Suprapubic skin (tissue), 3 donors: ENCODE results near the gene CIRBP.

Experiments
- EP300 ChIP-seq: sonication (generic); formaldehyde crosslinking; IDR thresholded peaks from one replicate; pipeline ENCODE4 v1.6.1; 2017; ENCODE audit warnings: antibody characterized with exemption
- POLR2A ChIP-seq, 2 donors: fragments of 450-650 bp; IDR thresholded peaks; one replicate each; pipeline ENCODE4 v1.6.1; 2017; ENCODE audit warnings: antibody characterized with exemption in 2 of 2, mild to moderate bottlenecking in 2 of 2, moderate library complexity in 2 of 2
- TF ChIP-seq, protein P1 (sequence below), 2 donors: fragments of 200-600 bp in 1 of 2; fragments of 450-650 bp in 1 of 2; sonication (generic) in 1 of 2; IDR thresholded peaks; one replicate each; pipeline ENCODE4 v1.5.1; 2016 to 2019; ENCODE audit warnings: antibody characterized with exemption in 2 of 2, mild to moderate bottlenecking in 1 of 2, moderate library complexity in 1 of 2

DNA sequence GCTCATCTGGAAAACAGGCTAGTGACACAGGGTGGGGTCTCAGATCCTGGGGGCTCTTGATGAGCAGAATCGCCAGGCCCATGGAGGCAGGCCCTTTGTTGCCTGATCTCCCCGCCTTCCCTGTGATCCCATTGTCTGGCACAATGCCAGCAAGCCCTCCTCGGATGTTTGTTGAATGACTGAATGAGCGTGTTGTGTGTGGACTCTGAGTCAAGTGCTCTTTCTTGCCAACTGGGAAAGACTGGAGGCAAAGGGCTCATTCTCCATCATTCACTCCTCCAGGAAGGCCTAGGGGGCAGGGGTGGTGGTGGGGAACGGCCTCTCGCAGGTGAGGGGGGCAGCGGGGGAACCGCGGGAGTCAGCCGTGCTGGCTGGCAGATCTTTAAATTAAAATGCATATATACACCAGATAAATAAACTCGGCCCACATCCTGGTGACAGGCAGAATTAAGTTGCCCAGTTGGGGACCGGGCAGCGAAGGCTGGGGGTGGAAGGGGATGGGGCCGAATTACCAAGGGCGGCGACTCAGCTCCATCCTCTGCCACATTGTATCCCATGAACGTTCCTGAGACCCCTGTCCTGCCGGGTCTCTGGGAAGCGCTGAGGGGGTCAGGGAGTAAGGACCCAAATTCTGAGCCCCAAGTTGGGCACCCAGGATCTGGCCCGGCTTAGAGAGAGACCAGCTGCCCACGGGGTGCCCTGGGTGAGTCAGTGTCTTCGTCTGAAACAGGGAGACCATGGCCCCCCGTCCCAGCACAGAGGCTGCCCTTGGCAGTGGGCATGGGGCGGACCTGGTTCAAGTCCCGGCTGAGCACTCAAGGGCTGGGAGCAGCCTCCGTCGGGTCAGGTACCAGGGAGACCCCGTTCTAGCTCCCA is 41.1 kb downstream of the CIRBP start:
- TF ChIP-seq POLR2A (IDR thresholded peaks at IDR 0.05) (no peak), EP300 (no peak)
- TF ChIP-seq, protein P1, sequence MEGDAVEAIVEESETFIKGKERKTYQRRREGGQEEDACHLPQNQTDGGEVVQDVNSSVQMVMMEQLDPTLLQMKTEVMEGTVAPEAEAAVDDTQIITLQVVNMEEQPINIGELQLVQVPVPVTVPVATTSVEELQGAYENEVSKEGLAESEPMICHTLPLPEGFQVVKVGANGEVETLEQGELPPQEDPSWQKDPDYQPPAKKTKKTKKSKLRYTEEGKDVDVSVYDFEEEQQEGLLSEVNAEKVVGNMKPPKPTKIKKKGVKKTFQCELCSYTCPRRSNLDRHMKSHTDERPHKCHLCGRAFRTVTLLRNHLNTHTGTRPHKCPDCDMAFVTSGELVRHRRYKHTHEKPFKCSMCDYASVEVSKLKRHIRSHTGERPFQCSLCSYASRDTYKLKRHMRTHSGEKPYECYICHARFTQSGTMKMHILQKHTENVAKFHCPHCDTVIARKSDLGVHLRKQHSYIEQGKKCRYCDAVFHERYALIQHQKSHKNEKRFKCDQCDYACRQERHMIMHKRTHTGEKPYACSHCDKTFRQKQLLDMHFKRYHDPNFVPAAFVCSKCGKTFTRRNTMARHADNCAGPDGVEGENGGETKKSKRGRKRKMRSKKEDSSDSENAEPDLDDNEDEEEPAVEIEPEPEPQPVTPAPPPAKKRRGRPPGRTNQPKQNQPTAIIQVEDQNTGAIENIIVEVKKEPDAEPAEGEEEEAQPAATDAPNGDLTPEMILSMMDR (IDR thresholded peaks at IDR 0.05) = no peak
